Measurements from ENCODE around the gene FAM149A. TPM values are rescaled to one million over a fixed set of nuclear protein-coding genes. Genes with fewer than 3 reads are reported as not detected.

The FAM149A gene
- total RNA-seq, 1 experiment from 2014 or later: 1.9 TPM

DNA sequence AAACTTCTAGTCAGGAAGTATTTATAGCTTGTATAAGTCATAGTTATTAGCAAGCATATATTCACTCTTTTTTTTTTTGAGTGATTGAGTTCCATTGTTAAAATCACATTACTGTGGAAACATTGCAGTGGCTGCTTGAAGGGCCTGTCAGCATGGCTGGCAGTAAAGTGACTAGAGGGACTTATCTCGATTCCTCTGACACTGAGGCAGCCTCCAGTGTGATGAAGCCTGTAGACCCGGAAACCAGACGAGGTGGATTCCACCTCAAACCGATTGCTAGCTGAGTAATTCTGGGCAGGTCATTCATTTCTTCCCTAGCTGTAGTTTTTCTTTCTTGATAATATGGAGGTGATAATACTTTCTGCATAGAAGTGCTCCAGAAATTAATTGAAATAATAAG, 4.7 kb downstream of the FAM149A start:
- Histone ChIP-seq H3K4me1 (ENCODE audit: low read length) (no peaks in the 10 kb centered on the region), H3K79me2 (ENCODE audit: low read length) (no peaks in the 10 kb centered on the region), H3K9ac (ENCODE audit: low read length) (no peak overlapping the region), H3K9me3 (ENCODE audit: low read length) (no peaks in the 10 kb centered on the region), H3K27ac (ENCODE audit: low read length) (no peak overlapping the region), H3K27me3 (ENCODE audit: low read length) (no peaks in the 10 kb centered on the region), H2AFZ (ENCODE audit: low read length) (no peak overlapping the region), H4K20me1 (ENCODE audit: insufficient read depth, low read depth, low read length) (no peaks in the 10 kb centered on the region), H3K9me2 (replicated peaks; ENCODE audit: insufficient read depth, low read length) (no peaks in the 10 kb centered on the region), H3K36me3 (ENCODE audit: insufficient read depth, low read length) (no peaks in the 10 kb centered on the region), H3K4me3 (ENCODE audit: low read length) (no peak overlapping the region), H3K4me2 (ENCODE audit: low read depth, low read length, poor library complexity, severe bottlenecking) (no peak overlapping the region)
- no peak for DNase-seq

DNA sequence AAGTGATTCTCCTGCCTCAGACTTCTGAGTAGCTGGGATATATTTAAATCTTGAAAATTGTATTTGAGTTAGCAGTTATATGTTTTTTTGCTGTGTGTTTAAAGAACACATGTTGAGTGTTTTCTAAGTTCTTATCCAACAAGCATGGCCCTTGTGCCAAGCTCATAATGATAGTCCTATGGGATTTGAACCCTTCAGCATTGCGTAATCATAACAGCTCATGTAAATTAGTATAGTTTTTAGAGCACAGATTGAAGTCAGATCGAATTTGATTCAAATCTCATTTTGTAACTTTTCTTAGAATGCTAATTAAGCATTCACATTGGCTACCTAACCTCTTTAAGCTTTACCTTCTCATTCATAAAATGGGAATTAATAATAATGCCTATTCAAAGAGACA, 12.2 kb downstream of the FAM149A start:
- H3K27me3 ChIP-seq (ENCODE audit: low read length): no peaks in the 10 kb centered on the region
- DNase-seq: no peak
- H3K9me2 ChIP-seq (replicated peaks; ENCODE audit: insufficient read depth, low read length): no peaks in the 10 kb centered on the region
- no peak overlapping the region for H3K27ac ChIP-seq (ENCODE audit: low read length)
- no peaks in the 10 kb centered on the region for H3K79me2 ChIP-seq (ENCODE audit: low read length)
- no peaks in the 10 kb centered on the region for H3K9me3 ChIP-seq (ENCODE audit: low read length)
- H3K9ac ChIP-seq (ENCODE audit: low read length): no peak overlapping the region
- no peaks in the 10 kb centered on the region for H3K36me3 ChIP-seq (ENCODE audit: insufficient read depth, low read length)
- H3K4me3 ChIP-seq (ENCODE audit: low read length): no peak overlapping the region
- no peak overlapping the region for H3K4me2 ChIP-seq (ENCODE audit: low read depth, low read length, poor library complexity, severe bottlenecking)
- H2AFZ ChIP-seq (ENCODE audit: low read length): no peak overlapping the region
- H4K20me1 ChIP-seq (ENCODE audit: insufficient read depth, low read depth, low read length): no peaks in the 10 kb centered on the region
- H3K4me1 ChIP-seq (ENCODE audit: low read length): no peaks in the 10 kb centered on the region

DNA sequence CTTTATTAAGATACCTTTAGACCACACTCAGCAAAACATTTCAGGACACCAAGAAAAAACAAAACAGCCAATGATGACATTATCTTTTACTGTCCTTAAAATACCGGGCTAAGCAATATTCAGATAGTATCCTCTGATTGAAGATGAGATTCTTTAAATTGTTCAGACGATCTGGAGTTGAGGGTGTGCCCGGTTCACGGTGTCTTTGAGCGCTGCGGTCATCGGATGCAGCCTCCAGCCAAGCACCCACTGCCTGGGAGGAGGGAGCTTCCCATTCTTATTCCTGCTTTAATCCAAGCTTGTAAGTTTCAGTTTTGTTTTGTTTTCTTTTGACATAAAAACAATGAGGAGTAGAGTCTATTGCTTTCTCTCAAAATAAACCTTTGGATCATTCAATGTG, 14.1 kb downstream of the FAM149A start:
- Histone ChIP-seq H3K27me3 (ENCODE audit: low read length) (no peaks in the 10 kb centered on the region), H3K4me3 (ENCODE audit: low read length) (no peak overlapping the region), H3K9me2 (replicated peaks; ENCODE audit: insufficient read depth, low read length) (no peaks in the 10 kb centered on the region), H3K9me3 (ENCODE audit: low read length) (no peaks in the 10 kb centered on the region), H3K4me1 (ENCODE audit: low read length) (no peaks in the 10 kb centered on the region), H3K79me2 (ENCODE audit: low read length) (no peaks in the 10 kb centered on the region), H3K4me2 (ENCODE audit: low read depth, low read length, poor library complexity, severe bottlenecking) (no peak overlapping the region), H4K20me1 (ENCODE audit: insufficient read depth, low read depth, low read length) (no peaks in the 10 kb centered on the region), H3K36me3 (ENCODE audit: insufficient read depth, low read length) (no peaks in the 10 kb centered on the region), H3K9ac (ENCODE audit: low read length) (no peak overlapping the region), H2AFZ (ENCODE audit: low read length) (no peak overlapping the region), H3K27ac (ENCODE audit: low read length) (no peak overlapping the region)
- DNase-seq: no peak

- Histone ChIP-seq H3K9ac (ENCODE audit: low read length) (no peak overlapping the region), H3K4me3 (ENCODE audit: low read length) (no peak overlapping the region), H3K36me3 (ENCODE audit: insufficient read depth, low read length) (no peaks in the 10 kb centered on the region), H3K27me3 (ENCODE audit: low read length) (no peaks in the 10 kb centered on the region), H3K9me3 (ENCODE audit: low read length) (no peaks in the 10 kb centered on the region), H3K4me2 (ENCODE audit: low read depth, low read length, poor library complexity, severe bottlenecking) (no peak overlapping the region), H3K27ac (ENCODE audit: low read length) (no peak overlapping the region), H4K20me1 (ENCODE audit: insufficient read depth, low read depth, low read length) (no peaks in the 10 kb centered on the region), H3K4me1 (ENCODE audit: low read length) (no peaks in the 10 kb centered on the region), H3K9me2 (replicated peaks; ENCODE audit: insufficient read depth, low read length) (no peaks in the 10 kb centered on the region), H2AFZ (ENCODE audit: low read length) (no peak overlapping the region), H3K79me2 (ENCODE audit: low read length) (no peaks in the 10 kb centered on the region)
- no peak for DNase-seq
Measured at GRCh38 chr4:186121057-186121456, 16.6 kb downstream of the FAM149A start.

DNA sequence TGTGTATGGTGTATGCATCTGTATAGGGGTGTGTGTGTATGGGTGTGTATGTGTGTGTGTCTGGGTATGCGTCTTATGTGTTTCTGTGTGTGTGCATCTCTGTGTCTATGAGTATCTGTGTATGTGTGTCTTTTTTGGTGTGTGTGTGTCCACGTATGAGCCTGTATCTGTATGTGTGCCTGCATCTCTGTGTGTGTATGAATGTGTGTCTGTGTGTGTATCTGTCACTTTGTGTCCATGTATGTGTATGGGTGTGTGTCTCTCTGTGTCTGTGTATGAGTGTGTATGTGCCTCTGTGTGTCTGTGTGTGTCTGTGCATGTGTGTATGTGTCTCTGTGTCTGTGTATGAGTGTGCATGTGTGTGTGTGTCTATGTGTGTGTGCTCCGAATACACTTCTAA, 24.3 kb downstream of the FAM149A start:
- Histone ChIP-seq H3K9me2 (replicated peaks; ENCODE audit: insufficient read depth, low read length) (no peaks in the 10 kb centered on the region), H4K20me1 (ENCODE audit: insufficient read depth, low read depth, low read length) (no peaks in the 10 kb centered on the region), H3K9me3 (ENCODE audit: low read length) (no peaks in the 10 kb centered on the region), H3K9ac (ENCODE audit: low read length) (no peak overlapping the region), H3K27me3 (ENCODE audit: low read length) (no peaks in the 10 kb centered on the region), H3K4me2 (ENCODE audit: low read depth, low read length, poor library complexity, severe bottlenecking) (no peak overlapping the region), H3K4me3 (ENCODE audit: low read length) (no peak overlapping the region), H3K4me1 (ENCODE audit: low read length) (peaks cover 8% of the 10 kb centered on the region), H2AFZ (ENCODE audit: low read length) (no peak overlapping the region), H3K79me2 (ENCODE audit: low read length) (no peaks in the 10 kb centered on the region), H3K36me3 (ENCODE audit: insufficient read depth, low read length) (no peaks in the 10 kb centered on the region), H3K27ac (ENCODE audit: low read length) (no peak overlapping the region)
- no peak for DNase-seq

DNA sequence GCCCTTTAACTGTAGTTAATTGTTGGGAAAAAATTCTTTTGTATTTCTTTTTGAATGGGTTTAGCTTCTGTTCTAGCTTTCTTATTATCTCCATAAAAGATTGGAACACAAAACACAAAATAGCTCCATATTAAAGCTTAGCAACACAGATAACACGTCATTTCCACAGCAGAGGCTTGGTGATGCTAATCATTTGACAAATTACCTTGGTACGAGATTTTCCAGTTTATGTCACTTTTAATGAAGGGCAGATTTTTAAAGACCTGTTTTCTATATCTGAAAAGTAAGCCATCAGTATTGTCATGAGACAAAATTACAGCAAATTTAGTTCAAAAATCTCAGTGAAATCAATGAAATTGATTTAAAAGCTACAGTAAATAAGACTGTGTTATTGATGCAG, 27.4 kb downstream of the FAM149A start:
- Histone ChIP-seq H3K4me3 (ENCODE audit: low read length) (no peak overlapping the region), H3K27me3 (ENCODE audit: low read length) (no peaks in the 10 kb centered on the region), H4K20me1 (ENCODE audit: insufficient read depth, low read depth, low read length) (no peaks in the 10 kb centered on the region), H3K9ac (ENCODE audit: low read length) (no peak overlapping the region), H3K4me1 (ENCODE audit: low read length) (peaks cover 14% of the 10 kb centered on the region), H3K4me2 (ENCODE audit: low read depth, low read length, poor library complexity, severe bottlenecking) (no peak overlapping the region), H3K9me2 (replicated peaks; ENCODE audit: insufficient read depth, low read length) (no peaks in the 10 kb centered on the region), H2AFZ (ENCODE audit: low read length) (no peak overlapping the region), H3K79me2 (ENCODE audit: low read length) (no peaks in the 10 kb centered on the region), H3K27ac (ENCODE audit: low read length) (no peak overlapping the region), H3K36me3 (ENCODE audit: insufficient read depth, low read length) (no peaks in the 10 kb centered on the region), H3K9me3 (ENCODE audit: low read length) (no peaks in the 10 kb centered on the region)
- no peak for DNase-seq

GRCh38 chr4:186132577-186133242, 28.2 kb downstream of the FAM149A start:
- Histone ChIP-seq H3K36me3 (ENCODE audit: insufficient read depth, low read length) (no peaks in the 10 kb centered on the region), H3K27me3 (ENCODE audit: low read length) (no peaks in the 10 kb centered on the region), H3K9ac (ENCODE audit: low read length) (no peak overlapping the region), H3K4me3 (ENCODE audit: low read length) (no peak overlapping the region), H3K79me2 (ENCODE audit: low read length) (no peaks in the 10 kb centered on the region), H3K4me2 (ENCODE audit: low read depth, low read length, poor library complexity, severe bottlenecking) (no peak overlapping the region), H4K20me1 (ENCODE audit: insufficient read depth, low read depth, low read length) (no peaks in the 10 kb centered on the region), H3K9me2 (replicated peaks; ENCODE audit: insufficient read depth, low read length) (no peaks in the 10 kb centered on the region), H3K9me3 (ENCODE audit: low read length) (no peaks in the 10 kb centered on the region), H2AFZ (ENCODE audit: low read length) (no peak overlapping the region), H3K27ac (ENCODE audit: low read length) (no peak overlapping the region), H3K4me1 (ENCODE audit: low read length) (peaks cover 18% of the 10 kb centered on the region)
- DNase-seq: peak; percentile 44

- no peaks in the 10 kb centered on the region for H3K79me2 ChIP-seq (ENCODE audit: low read length)
Measured at GRCh38 chr4:186134257-186134656, 29.8 kb downstream of the FAM149A start.

More at GRCh38 chr4:186134257-186134656, 29.8 kb downstream of the FAM149A start:
- Histone ChIP-seq H3K9ac (ENCODE audit: low read length) (0 out of 2 replicates have a peak overlapping the region, but pooled peaks have one; percentile 24), H3K27me3 (ENCODE audit: low read length) (no peaks in the 10 kb centered on the region), H4K20me1 (ENCODE audit: insufficient read depth, low read depth, low read length) (no peaks in the 10 kb centered on the region), H2AFZ (ENCODE audit: low read length) (peak overlapping the region; percentile 58), H3K9me2 (replicated peaks; ENCODE audit: insufficient read depth, low read length) (no peaks in the 10 kb centered on the region), H3K4me3 (ENCODE audit: low read length) (peak overlapping the region; percentile 7; the same call in 1 of the 2 replicates), H3K27ac (ENCODE audit: low read length) (no peak overlapping the region), H3K36me3 (ENCODE audit: insufficient read depth, low read length) (no peaks in the 10 kb centered on the region), H3K4me2 (ENCODE audit: low read depth, low read length, poor library complexity, severe bottlenecking) (peak overlapping the region; percentile 47), H3K9me3 (ENCODE audit: low read length) (no peaks in the 10 kb centered on the region), H3K4me1 (ENCODE audit: low read length) (peaks cover 28% of the 10 kb centered on the region)
- peak; percentile 45 for DNase-seq
